GM12872 (cell line): Measurements from ENCODE around the gene LAMB4.

ENCODE experiments used
- TF ChIP-seq, protein P1 (sequence below): IDR thresholded peaks from 3 replicates; pipeline ENCODE4 v1.5.1; 2011; ENCODE audit warnings: low read depth, mild to moderate bottlenecking, low read length, moderate library complexity; ENCODE audit not compliant: insufficient read depth

LAMB4 gene

DNA sequence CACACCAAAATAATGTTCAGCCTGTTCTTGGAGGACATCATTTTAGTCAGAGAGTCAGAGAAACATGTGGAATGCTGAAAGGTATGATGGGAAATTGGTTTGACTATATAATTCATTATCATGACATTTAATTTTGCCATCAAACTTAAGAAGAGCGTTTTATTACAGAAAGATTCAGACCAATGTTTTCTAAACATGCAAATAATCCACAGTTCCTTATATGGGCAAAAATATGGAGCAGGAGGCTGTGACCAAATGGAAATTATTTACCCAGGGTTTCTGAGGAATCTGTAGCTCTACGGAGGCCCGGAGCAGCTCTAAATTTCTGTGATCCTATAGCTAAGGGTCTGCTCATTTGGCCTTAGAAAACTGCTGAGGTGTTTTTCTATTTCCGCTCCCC, 33.2 kb downstream of the LAMB4 start:
- TF ChIP-seq, protein P1, sequence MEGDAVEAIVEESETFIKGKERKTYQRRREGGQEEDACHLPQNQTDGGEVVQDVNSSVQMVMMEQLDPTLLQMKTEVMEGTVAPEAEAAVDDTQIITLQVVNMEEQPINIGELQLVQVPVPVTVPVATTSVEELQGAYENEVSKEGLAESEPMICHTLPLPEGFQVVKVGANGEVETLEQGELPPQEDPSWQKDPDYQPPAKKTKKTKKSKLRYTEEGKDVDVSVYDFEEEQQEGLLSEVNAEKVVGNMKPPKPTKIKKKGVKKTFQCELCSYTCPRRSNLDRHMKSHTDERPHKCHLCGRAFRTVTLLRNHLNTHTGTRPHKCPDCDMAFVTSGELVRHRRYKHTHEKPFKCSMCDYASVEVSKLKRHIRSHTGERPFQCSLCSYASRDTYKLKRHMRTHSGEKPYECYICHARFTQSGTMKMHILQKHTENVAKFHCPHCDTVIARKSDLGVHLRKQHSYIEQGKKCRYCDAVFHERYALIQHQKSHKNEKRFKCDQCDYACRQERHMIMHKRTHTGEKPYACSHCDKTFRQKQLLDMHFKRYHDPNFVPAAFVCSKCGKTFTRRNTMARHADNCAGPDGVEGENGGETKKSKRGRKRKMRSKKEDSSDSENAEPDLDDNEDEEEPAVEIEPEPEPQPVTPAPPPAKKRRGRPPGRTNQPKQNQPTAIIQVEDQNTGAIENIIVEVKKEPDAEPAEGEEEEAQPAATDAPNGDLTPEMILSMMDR = no peak

DNA sequence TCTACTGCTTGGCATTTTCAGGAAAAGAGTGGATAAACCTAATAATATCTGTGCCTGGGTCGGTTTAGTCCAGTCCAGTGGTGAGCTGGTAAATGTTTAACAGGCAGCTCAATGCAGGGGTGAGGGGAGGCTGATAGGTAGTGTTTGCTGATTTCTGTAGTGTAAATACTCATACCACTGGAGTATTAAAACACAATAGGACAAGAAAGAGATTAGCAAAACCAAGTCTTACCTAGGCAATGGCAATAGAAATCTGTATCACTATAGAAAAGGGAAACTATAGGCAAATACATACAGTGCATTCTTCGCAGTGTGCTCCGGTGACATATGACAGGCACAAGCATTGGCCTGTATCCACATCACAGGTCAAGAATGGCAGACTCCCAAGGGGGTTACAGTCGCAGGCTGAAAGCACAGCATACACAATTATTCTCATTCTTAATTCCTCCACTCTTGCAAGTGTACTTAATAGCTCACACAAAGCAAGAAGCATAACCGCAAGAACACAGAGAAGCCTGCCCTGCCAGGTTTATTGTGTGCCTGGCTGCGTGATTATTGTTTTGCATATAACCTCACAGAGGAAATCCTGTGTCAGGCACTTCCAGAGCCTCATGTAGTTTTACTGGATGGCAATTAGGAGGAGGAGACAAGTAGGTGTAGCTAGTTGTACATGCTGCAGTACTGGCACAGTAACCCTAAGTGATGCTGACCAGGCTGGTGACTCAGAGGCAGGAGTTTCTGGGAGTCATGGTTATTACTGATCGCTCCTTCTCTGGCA, 35.0 kb downstream of the LAMB4 start:
- TF ChIP-seq, protein P1 = no peak

DNA sequence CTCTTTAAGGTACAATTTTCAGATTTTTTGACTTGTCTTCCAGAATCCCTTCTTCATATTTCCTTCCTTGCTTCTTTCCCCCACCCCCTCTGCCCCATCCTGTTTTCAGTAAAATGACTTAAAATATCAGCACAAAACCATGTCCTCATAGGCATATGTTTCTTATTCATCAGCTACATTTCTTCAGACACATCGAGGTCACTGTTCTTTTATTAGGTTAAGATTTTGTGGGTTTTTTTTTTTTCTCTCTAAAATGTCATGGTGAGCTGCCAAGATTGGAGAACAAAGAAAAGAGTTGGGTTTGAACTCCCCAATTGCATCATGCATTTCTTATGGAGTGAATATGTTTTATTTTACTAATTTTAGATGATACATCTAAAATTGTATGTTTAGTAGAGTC, 35.8 kb downstream of the LAMB4 start:
- TF ChIP-seq, protein P1 = no peak

DNA sequence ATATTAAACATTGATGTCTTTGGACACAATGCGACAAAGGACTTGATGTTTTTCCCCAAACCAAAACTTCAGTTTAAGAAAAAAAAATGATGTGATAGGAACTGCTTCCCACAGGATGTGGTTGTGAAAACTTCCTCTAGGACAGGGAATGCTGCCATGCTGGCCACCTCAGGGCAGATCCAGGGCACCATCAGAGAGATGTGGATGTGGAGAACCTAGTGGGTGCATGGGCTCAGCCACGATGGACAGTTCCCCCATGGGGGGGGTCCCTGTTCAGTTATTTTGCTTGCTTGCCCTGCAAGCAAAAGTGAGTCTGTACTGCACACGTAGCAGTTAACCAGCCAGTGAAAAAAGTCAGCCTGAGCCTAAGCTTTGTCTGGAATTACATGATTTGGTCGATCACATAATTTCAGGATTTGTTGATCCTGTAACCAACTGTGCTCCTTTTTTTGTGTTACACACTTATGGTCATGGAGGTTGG, 36.3 kb downstream of the LAMB4 start:
- TF ChIP-seq, protein P1 = no peak

DNA sequence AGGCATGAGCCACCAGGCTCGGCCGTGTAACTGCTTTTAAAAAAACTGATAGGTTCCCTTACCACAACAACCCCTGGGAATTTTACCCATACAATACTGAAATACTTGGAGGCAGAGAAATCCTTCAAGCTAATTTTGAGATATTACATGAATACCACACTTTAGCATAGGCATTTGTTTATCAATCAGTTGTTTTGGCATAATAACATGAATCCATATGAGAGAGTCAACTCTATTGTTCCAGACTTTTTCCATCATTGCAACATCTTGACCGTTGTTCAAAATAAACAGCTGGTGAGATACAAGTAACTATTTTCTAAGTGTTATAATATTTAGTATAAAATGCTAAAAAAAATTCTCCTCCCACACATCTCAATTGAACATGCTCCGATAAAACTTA, 36.8 kb downstream of the LAMB4 start:
- TF ChIP-seq, protein P1 = no peak

DNA sequence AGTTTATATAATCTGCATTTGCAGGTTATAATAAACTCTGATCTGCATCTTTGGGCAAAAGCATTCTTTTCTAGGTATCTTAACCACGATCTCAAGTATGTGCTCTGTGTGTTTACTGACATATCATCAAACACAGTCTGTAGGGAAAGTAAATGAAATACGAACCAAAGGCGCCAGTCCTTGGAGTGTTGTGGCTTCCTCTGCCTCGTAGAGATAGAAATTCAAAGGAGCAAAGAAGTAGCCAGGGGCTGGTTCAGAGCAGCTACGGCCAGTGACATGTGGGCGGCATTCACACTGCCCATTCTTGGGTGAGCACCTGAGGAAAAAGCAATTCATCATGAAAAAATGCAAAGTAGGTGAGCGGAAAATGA, 38.7 kb downstream of the LAMB4 start:
- TF ChIP-seq, protein P1 = no peak

DNA sequence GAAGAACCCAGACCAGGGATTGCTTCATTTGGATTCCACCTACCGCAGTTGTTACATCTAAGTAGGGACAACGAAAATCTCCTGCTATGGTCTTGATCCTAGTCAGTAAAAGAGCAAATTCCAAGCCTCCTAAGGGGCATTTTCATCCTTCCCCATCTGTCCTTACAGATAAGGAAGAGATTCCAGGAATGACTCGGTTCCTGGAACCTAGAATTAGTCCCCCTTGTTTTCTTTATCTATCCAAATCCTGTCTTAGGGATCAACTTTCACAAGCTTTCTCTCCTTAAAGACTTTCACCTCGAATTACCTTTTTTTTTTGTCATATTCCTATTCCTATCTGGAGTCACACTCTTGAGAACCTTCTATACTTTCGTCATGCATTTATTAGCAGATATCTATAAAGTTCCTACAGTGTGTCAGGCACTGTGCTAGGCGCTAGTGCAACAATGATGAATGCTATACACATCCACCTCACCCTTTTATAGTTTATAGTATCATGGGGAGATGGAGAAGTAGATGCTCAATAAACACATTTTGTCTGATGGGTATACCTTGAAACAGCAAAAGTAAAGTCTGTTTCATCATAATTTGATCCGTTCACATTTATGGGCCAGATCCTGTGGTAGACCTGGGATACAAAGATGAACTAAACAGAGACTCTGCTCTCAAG, 39.2 kb downstream of the LAMB4 start:
- TF ChIP-seq, protein P1 = no peak
